GM12873 (cell line): ENCODE results near the gene AAMDC.

Experiments used
- TF ChIP-seq, protein P1 (sequence below): IDR thresholded peaks from 2 replicates; pipeline ENCODE4 v1.5.1; 2012; ENCODE audit warnings: low read depth, mild to moderate bottlenecking, moderate library complexity, low read length, control low read depth; ENCODE audit not compliant: insufficient read depth; ENCODE audit errors: missing control alignments

AAMDC gene

DNA sequence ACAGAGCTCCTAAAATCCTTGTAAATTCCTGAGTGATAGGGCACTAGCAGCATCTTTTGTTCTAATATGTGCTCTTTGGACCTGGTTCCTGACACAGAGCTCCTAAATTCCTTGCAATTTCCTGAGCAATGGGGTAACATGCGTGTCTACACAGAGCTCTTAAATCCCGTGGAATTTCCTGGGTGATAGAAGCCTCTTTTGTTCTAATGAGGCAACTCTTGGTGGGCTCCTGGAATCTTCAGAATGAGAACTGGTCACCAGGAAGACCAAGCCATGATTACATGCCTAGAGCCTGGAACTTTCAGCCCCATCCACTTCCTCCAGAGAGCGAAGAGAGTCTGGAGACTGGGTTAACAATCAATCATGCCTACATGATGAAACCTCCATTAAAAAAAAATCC is 19.5 kb upstream of the AAMDC start:
- TF ChIP-seq, protein P1, sequence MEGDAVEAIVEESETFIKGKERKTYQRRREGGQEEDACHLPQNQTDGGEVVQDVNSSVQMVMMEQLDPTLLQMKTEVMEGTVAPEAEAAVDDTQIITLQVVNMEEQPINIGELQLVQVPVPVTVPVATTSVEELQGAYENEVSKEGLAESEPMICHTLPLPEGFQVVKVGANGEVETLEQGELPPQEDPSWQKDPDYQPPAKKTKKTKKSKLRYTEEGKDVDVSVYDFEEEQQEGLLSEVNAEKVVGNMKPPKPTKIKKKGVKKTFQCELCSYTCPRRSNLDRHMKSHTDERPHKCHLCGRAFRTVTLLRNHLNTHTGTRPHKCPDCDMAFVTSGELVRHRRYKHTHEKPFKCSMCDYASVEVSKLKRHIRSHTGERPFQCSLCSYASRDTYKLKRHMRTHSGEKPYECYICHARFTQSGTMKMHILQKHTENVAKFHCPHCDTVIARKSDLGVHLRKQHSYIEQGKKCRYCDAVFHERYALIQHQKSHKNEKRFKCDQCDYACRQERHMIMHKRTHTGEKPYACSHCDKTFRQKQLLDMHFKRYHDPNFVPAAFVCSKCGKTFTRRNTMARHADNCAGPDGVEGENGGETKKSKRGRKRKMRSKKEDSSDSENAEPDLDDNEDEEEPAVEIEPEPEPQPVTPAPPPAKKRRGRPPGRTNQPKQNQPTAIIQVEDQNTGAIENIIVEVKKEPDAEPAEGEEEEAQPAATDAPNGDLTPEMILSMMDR, result no peak

DNA sequence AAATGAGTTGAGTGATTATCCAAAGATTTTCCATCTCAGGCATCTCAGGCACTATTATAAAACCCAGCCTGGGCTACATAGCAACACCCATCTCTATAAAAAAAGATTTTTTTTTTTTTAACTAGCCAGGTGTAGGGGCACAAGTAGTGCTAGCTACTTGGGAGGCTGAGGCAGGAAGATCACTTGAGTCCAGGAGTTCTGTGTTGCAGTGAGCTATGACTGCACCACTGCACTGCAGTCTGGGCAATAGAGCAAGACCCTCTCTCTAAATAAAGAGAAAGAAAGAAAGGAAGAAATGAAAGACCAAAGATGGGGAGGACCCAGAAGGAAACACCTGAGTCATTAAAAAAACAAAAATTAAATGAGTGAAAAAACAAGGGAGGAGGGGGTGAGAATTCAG is 14.5 kb upstream of the AAMDC start:
- TF ChIP-seq, protein P1, result no peak

- TF ChIP-seq, protein P1, result no peak
Observed at GRCh38 chr11:77806993-77807392, 14.0 kb upstream of the AAMDC start.

DNA sequence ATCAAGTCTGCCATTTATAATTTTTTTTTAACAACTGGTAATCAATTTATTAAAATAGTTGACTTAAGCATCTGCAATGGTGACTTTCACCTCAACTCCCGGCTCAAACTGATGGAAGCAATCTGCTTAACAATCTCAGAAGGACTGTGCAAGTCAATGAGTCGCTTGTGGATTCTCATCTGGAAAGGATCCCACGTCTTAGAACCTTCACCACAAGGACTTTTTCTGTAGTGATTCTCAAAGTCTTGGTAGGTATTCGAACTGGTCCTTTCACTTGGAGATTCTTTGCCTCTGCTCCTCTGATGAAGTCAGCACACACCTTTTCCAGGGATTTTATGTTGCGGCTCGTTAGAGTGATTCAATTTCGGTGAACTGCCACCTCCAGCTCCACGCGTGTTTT is 7.7 kb upstream of the AAMDC start:
- TF ChIP-seq, protein P1, result no peak

- TF ChIP-seq, protein P1, result no peak
Observed at GRCh38 chr11:77814848-77815247, 6.1 kb upstream of the AAMDC start.

DNA sequence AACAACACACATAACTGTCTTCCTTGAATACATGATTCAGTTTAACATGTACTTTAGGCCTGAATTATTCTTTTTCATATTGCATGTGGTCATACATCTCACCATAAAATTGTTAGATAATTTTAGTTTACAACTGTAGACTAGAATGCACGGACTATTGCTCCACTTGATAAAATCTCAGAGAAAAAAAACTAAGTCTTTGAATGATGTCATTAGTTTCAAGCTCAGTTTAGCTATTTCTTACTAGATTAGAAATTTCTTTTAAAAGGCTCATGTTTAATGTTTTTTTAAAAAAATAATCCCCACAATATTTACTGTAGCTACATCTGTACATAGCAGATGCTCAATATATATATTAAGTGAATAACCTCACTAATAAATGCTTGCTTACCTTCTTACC is 5.5 kb upstream of the AAMDC start:
- TF ChIP-seq, protein P1, result no peak

DNA sequence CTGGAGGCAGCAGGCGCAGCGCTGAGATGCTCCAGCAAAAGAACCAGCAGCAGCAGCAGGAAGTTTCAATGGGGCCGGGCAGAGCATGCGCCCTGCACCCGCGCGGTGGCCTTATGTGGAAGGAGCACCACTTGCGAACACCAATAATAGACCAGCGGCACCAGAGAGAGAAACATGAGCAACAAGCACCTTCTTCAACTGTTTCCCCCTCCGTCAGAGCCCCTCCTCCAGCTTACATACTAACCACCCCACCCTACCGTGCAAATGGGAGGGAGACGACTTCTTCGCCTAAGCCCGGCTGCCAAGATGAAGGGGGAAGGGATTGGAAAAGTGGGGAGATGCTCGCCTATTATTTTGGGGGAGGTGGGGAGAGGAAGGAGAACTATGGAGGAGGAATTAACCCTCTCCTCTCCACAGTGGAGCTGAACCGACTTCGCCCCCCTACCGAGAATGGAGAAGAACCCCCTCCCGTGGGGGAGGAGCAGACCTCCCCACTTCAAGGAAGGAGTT is 1.5 kb upstream of the AAMDC start:
- TF ChIP-seq, protein P1, result no peak

GRCh38 chr11:77819921-77820564 is 901 bp upstream of the AAMDC start:
- TF ChIP-seq, protein P1, result no peak
